ENCODE measurements around the gene SDE2.
"Not testable (repeated sequence)": the region's sequence is repeated elsewhere in the genome, so short reads cannot be mapped to it uniquely, and the experiment has no call there.

The SDE2 gene

GRCh38 chr1:226006686-226007085 lies 7.5 kb upstream of the SDE2 start:
- DNase-seq (ENCODE audit: low read depth): no peak

DNA sequence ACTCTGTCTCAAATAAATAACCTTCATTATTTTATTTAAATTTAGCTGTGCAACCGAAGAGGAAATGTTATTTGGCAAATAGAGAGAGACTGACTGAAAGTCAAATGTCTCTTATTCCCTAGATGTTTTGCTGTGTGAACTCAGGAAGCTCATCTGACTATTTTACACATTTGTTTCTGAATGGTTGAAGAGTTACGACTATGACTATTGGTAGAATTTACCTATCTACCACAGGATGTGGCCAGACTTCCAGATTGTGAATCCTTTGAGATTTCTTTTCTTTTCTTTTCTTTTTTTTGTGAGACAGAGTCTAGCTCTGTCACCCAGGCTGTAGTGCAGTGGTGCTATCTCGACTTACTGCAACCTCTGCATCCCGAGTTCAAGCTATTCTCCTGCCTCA lies 5.3 kb upstream of the SDE2 start:
- DNase-seq (ENCODE audit: low read depth): no peak

DNA sequence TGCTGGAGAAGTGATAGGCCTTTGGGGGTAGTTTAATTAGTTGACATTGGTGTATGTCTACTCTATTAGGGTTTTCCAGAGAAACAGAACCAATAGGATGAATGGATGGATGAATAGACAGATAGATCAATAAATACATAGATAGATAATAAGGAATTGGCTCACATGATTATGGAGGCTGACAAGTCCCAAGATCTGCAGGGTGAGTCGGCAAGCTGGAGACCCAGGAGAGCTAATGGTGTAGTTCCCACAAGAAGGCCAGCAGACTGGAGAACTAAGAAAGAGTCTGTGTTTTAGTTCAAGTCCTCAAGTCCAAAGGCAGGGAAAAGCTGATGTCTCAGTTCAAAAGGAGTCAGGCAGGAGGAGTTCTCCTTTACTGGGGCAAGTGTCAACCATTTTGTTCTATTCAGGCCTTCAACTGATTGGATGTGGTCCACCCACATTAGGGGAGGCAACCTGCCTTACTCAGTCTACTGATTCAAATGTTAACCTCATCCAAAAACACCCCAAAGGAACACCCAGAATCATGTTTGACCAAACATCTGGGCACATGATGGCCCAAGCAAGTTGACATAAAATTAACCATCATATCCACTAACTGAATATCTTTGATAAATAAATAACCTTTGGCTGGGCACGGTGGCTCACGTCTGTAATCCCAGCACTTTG lies 4.5 kb upstream of the SDE2 start:
- DNase-seq (ENCODE audit: low read depth): no peak

DNA sequence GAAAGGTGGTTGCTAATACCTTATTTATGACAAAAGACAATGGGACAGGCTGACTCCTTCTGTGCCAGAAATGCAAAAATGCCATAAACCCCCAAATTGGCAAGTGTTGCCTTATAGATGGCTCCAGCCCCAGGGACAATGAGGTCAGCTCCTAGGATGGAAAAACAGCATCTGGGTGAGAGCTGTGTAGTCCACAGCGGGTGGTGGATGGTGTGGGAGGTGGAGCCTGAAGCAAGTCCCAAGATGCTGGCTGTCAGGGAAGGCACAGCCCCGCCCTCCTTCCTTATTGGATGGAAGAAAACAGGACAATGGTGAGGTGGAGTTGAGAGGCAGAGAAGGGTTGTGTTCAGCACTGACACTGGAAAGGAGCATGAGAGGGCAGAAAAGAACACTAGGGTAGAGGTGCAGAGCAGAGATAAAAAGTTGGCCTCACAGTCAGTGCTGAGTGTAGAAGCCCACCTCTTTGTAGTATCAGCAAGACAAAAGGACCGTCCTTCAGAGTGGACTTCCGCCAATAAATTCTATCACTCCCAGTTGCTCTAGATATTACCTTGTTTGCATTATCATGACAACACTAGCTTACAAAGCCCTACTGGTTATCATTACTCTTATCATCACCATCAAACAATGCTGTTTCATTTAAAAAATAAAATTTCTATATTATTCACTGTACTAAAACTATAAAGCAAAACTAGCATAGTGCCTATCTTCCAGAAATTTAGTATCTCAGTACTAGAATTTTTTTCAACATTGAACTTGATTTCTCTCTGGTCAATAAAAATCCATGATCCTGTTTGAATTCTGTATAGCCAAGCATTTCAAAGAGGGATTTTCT lies 3.7 kb upstream of the SDE2 start:
- DNase-seq (ENCODE audit: low read depth): peak; percentile 78

GRCh38 chr1:226001963-226002666 lies 3.0 kb upstream of the SDE2 start:
- DNase-seq (ENCODE audit: low read depth): peak; percentile 71

GRCh38 chr1:226001088-226001487 lies 1.9 kb upstream of the SDE2 start:
- DNase-seq (ENCODE audit: low read depth): no peak

DNA sequence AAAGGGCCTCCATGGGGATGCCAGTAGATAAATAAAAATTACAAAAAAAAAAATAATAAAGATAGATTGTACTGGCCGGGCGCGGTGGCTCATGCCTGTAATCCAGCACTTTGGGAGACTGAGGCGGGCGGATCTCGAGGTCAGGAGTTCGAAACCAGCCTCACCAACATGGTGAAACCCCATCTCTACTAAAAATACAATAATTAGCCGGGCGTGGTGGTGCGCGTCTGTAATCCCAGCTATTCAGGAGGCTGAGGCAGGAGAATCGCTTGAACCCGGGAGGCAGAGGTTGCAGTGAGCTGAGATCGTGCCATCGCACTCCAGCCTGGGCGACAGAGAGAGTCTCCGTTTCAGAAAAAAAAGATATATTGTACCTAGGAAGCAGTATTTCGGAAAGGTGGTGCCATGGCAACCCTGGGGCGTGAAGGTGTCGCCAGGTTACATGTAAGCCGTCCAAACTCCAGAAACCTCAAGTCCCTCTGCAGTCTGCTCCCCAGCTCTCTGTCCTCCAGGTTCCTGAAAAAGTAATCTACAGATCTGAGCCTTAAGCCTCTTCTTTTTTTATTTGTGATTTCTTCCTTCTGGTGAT lies 1.4 kb upstream of the SDE2 start:
- not testable (repeated sequence) for DNase-seq (ENCODE audit: low read depth)

- no peak for DNase-seq (ENCODE audit: low read depth)
Observed at GRCh38 chr1:225999912-226000337, 782 bp upstream of the SDE2 start.

DNA sequence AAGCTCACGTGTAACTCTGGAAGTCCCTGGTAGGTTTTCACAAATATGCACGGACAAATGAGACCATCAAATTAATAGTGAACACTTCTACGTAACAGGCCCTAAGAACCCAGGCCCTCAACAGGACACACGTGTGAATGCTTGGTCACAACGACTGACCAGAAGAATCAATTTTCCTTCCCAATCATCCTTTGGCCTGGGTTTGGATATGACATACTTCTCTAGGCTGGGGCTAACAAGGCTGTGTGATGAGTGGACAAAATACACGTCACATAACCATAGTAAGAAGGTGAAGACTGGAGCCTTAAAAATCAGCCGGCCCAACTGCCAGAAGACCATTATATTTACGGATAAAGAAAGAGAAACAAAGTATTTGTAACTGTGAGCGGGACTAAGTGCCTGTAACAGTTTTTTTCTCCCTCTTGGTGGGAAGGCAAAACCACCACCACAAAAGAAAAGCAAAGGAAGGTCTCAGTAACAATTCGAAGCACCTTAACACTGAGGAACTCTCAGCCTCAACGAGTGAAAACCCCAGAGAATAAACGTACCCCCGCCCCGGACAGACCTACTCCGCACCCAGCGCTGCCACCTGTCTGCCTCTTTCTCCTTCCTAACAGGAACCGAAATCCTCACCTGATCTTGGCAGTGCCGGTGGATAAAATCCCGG lies 450 bp downstream of the SDE2 start:
- DNase-seq (ENCODE audit: low read depth): peak; percentile 14

GRCh38 chr1:225996946-225997545 lies 2.1 kb downstream of the SDE2 start:
- DNase-seq (ENCODE audit: low read depth): no peak

- no peak for DNase-seq (ENCODE audit: low read depth)
Observed at GRCh38 chr1:225995919-225996864, 3.0 kb downstream of the SDE2 start.

- no peak for DNase-seq (ENCODE audit: low read depth)
Observed at GRCh38 chr1:225990705-225991464, 8.3 kb downstream of the SDE2 start.

- DNase-seq (ENCODE audit: low read depth): peak; percentile 12
Observed at GRCh38 chr1:225987491-225988316, 11.4 kb downstream of the SDE2 start.

GRCh38 chr1:225981714-225982113 lies 17.4 kb downstream of the SDE2 start:
- no peak for DNase-seq (ENCODE audit: low read depth)

DNA sequence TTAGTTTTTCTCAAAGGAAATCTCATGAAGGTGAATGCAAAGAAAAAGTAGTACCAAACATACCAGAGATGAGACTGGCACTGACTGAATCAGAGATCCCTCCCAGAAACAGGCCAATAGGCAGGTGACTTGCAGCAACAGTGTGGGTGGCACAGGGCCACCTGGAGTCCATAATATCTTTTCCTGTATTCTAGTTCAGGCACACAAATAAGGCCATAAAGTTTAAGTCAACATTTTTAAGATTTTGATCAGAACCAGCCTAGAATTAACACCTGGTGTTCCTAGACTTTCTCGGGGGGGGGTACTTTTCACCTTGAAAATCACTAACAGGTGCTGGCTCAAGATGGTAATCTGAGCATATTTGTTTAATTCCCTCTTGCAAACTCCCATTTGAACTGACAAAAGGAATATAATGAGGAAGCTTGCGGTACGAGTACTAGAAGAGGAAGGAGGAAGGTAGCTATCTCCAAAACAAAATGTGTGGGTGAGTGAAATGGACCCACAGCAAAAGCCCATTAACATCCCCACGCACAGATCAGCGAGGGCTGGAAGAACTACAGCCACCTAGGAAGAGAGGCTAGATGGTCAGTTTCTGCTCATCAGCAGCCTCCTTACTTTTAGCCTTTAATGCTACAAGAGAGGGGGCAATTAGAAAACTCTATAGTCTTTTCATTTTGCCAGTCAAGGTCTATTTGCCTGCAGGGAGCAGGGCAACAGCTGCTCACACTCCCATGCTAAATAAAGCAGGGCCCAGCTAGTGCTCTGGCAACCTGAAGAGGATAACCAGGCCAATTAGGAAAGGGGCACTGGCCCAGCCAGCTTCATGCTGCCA lies 18.9 kb downstream of the SDE2 start:
- DNase-seq (ENCODE audit: low read depth): no peak

DNA sequence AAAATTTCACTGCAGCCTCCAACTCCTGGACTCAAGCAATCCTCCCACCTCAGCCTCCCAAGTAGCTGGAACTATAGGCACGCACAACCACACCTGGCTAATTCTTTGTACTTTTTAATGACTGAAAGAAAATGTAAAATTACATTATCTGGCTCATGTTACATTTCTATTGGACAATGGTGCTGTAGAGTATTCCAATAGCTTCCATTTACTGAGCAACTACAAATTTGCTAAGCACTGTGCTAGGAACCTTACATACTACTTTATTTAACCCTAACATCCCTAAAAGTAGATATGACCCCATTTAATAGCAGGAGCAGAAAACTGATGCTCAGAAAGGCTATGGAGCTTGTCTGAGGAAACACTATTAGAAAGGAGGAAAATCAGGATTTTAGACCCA lies 19.7 kb downstream of the SDE2 start:
- DNase-seq (ENCODE audit: low read depth): no peak

- DNase-seq (ENCODE audit: low read depth): no peak
Observed at GRCh38 chr1:225977937-225978748, 21.0 kb downstream of the SDE2 start.

Data from GM04504 (cell line).